ENCODE data around the gene FAM20B. TPM values are rescaled to one million over a fixed set of nuclear protein-coding genes. Genes with fewer than 3 reads are reported as not detected.

The FAM20B gene
- total and polyA plus RNA-seq, 2 of the 8 experiments (the other 6 are each of a cell fraction or from before 2014, with no cell fraction given): 8.3 to 36.6 TPM

DNA sequence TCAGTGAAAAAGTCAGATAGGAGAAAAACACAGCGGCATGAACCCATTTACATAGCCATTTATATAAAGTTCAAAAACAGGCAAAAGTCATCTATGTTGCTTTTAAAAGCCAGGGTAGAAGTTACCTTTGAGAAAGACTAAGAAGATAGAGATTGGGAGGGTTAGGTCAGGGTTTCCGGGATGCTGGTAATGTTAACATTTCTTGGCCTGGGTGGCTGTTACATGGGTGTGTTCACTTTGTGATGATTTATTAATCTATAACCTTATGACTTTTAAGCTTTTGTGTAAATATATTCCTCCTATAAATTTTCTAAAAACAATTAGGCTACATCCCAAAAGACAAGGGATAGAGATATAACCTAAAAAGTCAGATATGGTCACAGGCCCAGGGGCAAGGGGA lies 15.0 kb upstream of the FAM20B start:
- Histone ChIP-seq H4K8ac (ENCODE audit: extremely low read depth, insufficient read depth, low read length) (no peak overlapping the region), H3K79me2 (ENCODE audit: control insufficient read depth in 1 of 2, insufficient read depth in 2 of 2, low read length in 2 of 2) (no peaks in the 10 kb centered on the region), H2AK5ac (ENCODE audit: low read depth, low read length) (no peak overlapping the region), H2BK5ac (ENCODE audit: low read depth, low read length) (no peak overlapping the region), H3K36me3 (ENCODE audit: control insufficient read depth in 2 of 4, insufficient read depth in 4 of 4, low read length in 3 of 4) (no peaks in the 10 kb centered on the region; a peak in 1 of 8 replicates), H3K14ac (ENCODE audit: insufficient read length) (no peak overlapping the region), H3K23me2 (ENCODE audit: low read depth, low read length) (no peaks in the 10 kb centered on the region), H2AFZ (ENCODE audit: low read length) (no peak overlapping the region), H3K27me3 (replicated peaks in 1 of 4; ENCODE audit: control insufficient read depth in 3 of 4, extremely low read depth in 1 of 4, insufficient read depth in 3 of 4, low read length in 3 of 4) (no peaks in the 10 kb centered on the region), H3K18ac (ENCODE audit: extremely low read depth, low read length) (no peak overlapping the region), H3K79me1 (ENCODE audit: low read depth, low read length) (no peaks in the 10 kb centered on the region), H3K4me2 (ENCODE audit: insufficient read depth in 1 of 2, low read depth in 2 of 2, low read length in 2 of 2) (no peak overlapping the region), H3K9me3 (ENCODE audit: insufficient read depth in 2 of 2, low read depth in 1 of 2, low read length in 1 of 2) (no peaks in the 10 kb centered on the region), H3K4me3 (ENCODE audit: extremely low read depth in 1 of 4, insufficient read depth in 2 of 4, low read depth in 3 of 4, low read length in 4 of 4) (no peak overlapping the region), H3K56ac (replicated peaks; ENCODE audit: insufficient read length, low read depth, low read length) (no peak overlapping the region), H4K91ac (replicated peaks; ENCODE audit: insufficient read length, low read length) (no peak overlapping the region), H4K5ac (ENCODE audit: insufficient read length, low read depth, low read length) (no peak overlapping the region), H3K23ac (ENCODE audit: insufficient read length) (no peak overlapping the region), H4K20me1 (replicated peaks in 1 of 2; ENCODE audit: control insufficient read depth in 1 of 2, insufficient read depth in 2 of 2, low read length in 2 of 2) (no peaks in the 10 kb centered on the region), H2BK15ac (ENCODE audit: low read length) (no peak overlapping the region), H3K27ac (ENCODE audit: low read depth, low read length) (no peak overlapping the region), H2BK20ac (ENCODE audit: low read length) (no peak overlapping the region), H3K4me1 (replicated peaks in 1 of 4; ENCODE audit: control insufficient read depth in 3 of 4, insufficient read depth in 4 of 4, low read length in 3 of 4) (no peaks in the 10 kb centered on the region), H2BK12ac (ENCODE audit: low read depth, low read length) (no peak overlapping the region), H3K9ac (replicated peaks in 1 of 4; ENCODE audit: extremely low read depth in 1 of 4, low read depth in 3 of 4, low read length in 3 of 4) (no peak overlapping the region), H2BK120ac (replicated peaks; ENCODE audit: low read depth, low read length) (no peak overlapping the region), H3K4ac (replicated peaks; ENCODE audit: insufficient read length, low read depth, low read length) (no peak overlapping the region)
- no peak for DNase-seq (ENCODE audit: low read depth in 1 of 2, low spot score in 2 of 2)
- FAIRE-seq: no peak
- TF ChIP-seq, protein P1, sequence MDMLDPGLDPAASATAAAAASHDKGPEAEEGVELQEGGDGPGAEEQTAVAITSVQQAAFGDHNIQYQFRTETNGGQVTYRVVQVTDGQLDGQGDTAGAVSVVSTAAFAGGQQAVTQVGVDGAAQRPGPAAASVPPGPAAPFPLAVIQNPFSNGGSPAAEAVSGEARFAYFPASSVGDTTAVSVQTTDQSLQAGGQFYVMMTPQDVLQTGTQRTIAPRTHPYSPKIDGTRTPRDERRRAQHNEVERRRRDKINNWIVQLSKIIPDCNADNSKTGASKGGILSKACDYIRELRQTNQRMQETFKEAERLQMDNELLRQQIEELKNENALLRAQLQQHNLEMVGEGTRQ (IDR thresholded peaks at IDR 0.05; ENCODE audit: low read length): no peak
- no peak for TF ChIP-seq CREB1 (IDR thresholded peaks at IDR 0.05)
- TF ChIP-seq CBX8 (IDR thresholded peaks at IDR 0.05; ENCODE audit: borderline replicate concordance, low read depth, low read length): no peak
- no peak for TF ChIP-seq SP1 (IDR thresholded peaks at IDR 0.05; ENCODE audit: low read depth, low read length)
- TF ChIP-seq SRF (IDR thresholded peaks at IDR 0.05; ENCODE audit: low read depth, low read length): no peak
- TF ChIP-seq SIN3A (conservative IDR thresholded peaks at IDR 0.05 in 1 of 2, IDR thresholded peaks at IDR 0.05 in 1 of 2; ENCODE audit: low read depth in 1 of 2, low read length in 2 of 2): no peak
- POLR2A ChIA-PET (ENCODE audit: partially characterized antibody): no interaction called here
- CTCF ChIA-PET (ENCODE audit: partially characterized antibody): interaction anchor here (0.6 kb wide), 2 partner anchors 265 to 266 kb away, joined by 3 to 4 read pairs; no protein-coding TSS in a partner anchor
- 90% methylated on average over 2 of the region's 2 CpGs; no CpG with 5 or more reads in 1 of the 2 experiments for WGBS, 2 experiments (ENCODE audit: extremely low coverage in 1 of 2, insufficient coverage in 1 of 2, insufficient read length in 1 of 2, insufficient replicate concordance in 2 of 2, low coverage in 1 of 2, low lambda C conversion rate in 2 of 2, missing lambda C conversion rate in 1 of 2)
